SK-N-SH (cell line): ENCODE results near the gene PPIP5K2. TPM values are rescaled to one million over a fixed set of nuclear protein-coding genes. Genes with fewer than 3 reads are reported as not detected.

ENCODE experiments used
- CTCF ChIA-PET: fragments of 300-600, 350-600 bp; formaldehyde crosslinking; extraction: SDS; loops from one replicate; lab custom pipeline; 2021; lab: Yijun Ruan, JAX
- POLR2A ChIA-PET: fragments of 350-600 bp; sonication (Branson Sonifier 250); formaldehyde crosslinking; extraction: SDS; loops from one replicate; lab custom pipeline; 2020; ENCODE audit warnings: antibody characterized with exemption, inconsistent platforms; lab: Yijun Ruan, JAX
- DNase-seq: peaks from one replicate; pipeline ENCODE4 v3.0.0; 2012
- H2AFZ ChIP-seq: fragments of 200-600 bp; sonication (generic); 2 replicates; pipeline ENCODE4 v1.8.1; 2016; ENCODE audit warnings: antibody characterized with exemption, mild to moderate bottlenecking, low read depth
- H3F3A ChIP-seq: fragments of 200-600 bp; sonication (generic); replicated peaks from 2 replicates; pipeline ENCODE3; 2016; ENCODE audit warnings: antibody characterized with exemption, mild to moderate bottlenecking; ENCODE audit not compliant: insufficient read depth
- H3K27ac ChIP-seq, 2 experiments: fragments of 200-500 bp in 1 of 2; fragments of 200-600 bp in 1 of 2; sonication (Bioruptor generic) in 1 of 2; sonication (generic), shearing (Covaris generic) in 1 of 2; 2 replicates each; pipeline versions ENCODE4 v1.5.1 to v1.6.1; 2014 to 2016; ENCODE audit warnings: low read depth in 2 of 2, inconsistent platforms in 1 of 2, low read length in 1 of 2, mild to moderate bottlenecking in 1 of 2, mixed read lengths in 1 of 2
- H3K27me3 ChIP-seq: fragments of 200-600 bp; sonication (generic), shearing (Covaris generic); 2 replicates; pipeline ENCODE4 v1.6.1; 2016; ENCODE audit warnings: mixed run types; ENCODE audit not compliant: insufficient read depth
- H3K36me3 ChIP-seq, 2 experiments: fragments of 200-500 bp in 1 of 2; fragments of 200-600 bp in 1 of 2; sonication (Bioruptor generic) in 1 of 2; sonication (generic) in 1 of 2; replicated peaks in 1 of 2; 2 replicates each; pipeline versions ENCODE3 to v1.5.1; 2014 to 2016; ENCODE audit warnings: low read length in 1 of 2, mild to moderate bottlenecking in 1 of 2; ENCODE audit not compliant: insufficient read depth in 2 of 2, control insufficient read depth in 1 of 2
- H3K4me1 ChIP-seq, 2 experiments: fragments of 200-500 bp in 1 of 2; fragments of 200-600 bp in 1 of 2; sonication (Bioruptor generic) in 1 of 2; sonication (generic), shearing (Covaris generic) in 1 of 2; 2 replicates each; pipeline versions ENCODE4 v1.5.1 to v1.6.1; 2014 to 2016; ENCODE audit warnings: low read depth in 1 of 2, low read length in 1 of 2, mixed run types in 1 of 2; ENCODE audit not compliant: insufficient read depth in 2 of 2, control insufficient read depth in 1 of 2
- H3K4me2 ChIP-seq: fragments of 200-600 bp; sonication (generic), shearing (Covaris generic); 2 replicates; pipeline ENCODE4 v1.6.1; 2017; ENCODE audit warnings: mixed run types
- H3K4me3 ChIP-seq, 2 experiments: fragments of 200-500 bp in 1 of 2; fragments of 200-600 bp in 1 of 2; sonication (Bioruptor generic) in 1 of 2; sonication (generic), shearing (Covaris generic) in 1 of 2; 2 replicates each; pipeline versions ENCODE4 v1.5.1 to v1.8.1; 2014 to 2016; ENCODE audit warnings: low read depth in 2 of 2, inconsistent platforms in 1 of 2, low read length in 1 of 2, mild to moderate bottlenecking in 1 of 2, mixed read lengths in 1 of 2, moderate library complexity in 1 of 2
- H3K79me2 ChIP-seq: fragments of 200-600 bp; sonication (generic); 2 replicates; pipeline ENCODE4 v1.8.1; 2017; ENCODE audit warnings: mild to moderate bottlenecking; ENCODE audit not compliant: insufficient read depth
- H3K9ac ChIP-seq: fragments of 200-600 bp; sonication (generic); 2 replicates; pipeline ENCODE4 v1.6.1; 2017; ENCODE audit warnings: mixed run types
- H3K9me2 ChIP-seq: fragments of 200-600 bp; sonication (generic); 2 replicates; pipeline ENCODE4 v1.6.1; 2017; ENCODE audit warnings: mixed run types
- H3K9me3 ChIP-seq: fragments of 200-600 bp; sonication (generic); 2 replicates; pipeline ENCODE4 v1.6.1; 2017; ENCODE audit warnings: mixed run types, mild to moderate bottlenecking, moderate library complexity
- H4K20me1 ChIP-seq: fragments of 200-600 bp; sonication (generic); 2 replicates; pipeline ENCODE4 v1.6.1; 2017; ENCODE audit warnings: mild to moderate bottlenecking, mixed run types; ENCODE audit not compliant: insufficient read depth
- ELF1 ChIP-seq: IDR thresholded peaks from 2 replicates; pipeline ENCODE4 v1.4.0; 2012
- EP300 ChIP-seq, 2 experiments: IDR thresholded peaks; 2 replicates each; pipeline versions ENCODE4 v1.4.0 to v1.6.1; 2012; ENCODE audit warnings: borderline replicate concordance in 1 of 2, low read depth in 1 of 2, low read length in 1 of 2
- EZH2phosphoT487 ChIP-seq: fragments of 200-600 bp; sonication (generic); IDR thresholded peaks from 2 replicates; pipeline ENCODE4 v1.6.1; 2017; ENCODE audit warnings: low read depth, mixed run types, mild to moderate bottlenecking, antibody characterized with exemption, moderate library complexity, borderline replicate concordance
- FOSL2 ChIP-seq: IDR thresholded peaks from 2 replicates; pipeline ENCODE4 v1.4.0; 2012; ENCODE audit warnings: low read depth, mild to moderate bottlenecking, moderate library complexity, borderline replicate concordance
- GABPA ChIP-seq: IDR thresholded peaks from 2 replicates; pipeline ENCODE4 v1.4.0; 2012; ENCODE audit warnings: low read depth, mild to moderate bottlenecking
- IRF3 ChIP-seq: fragments of 150-350 bp; IDR thresholded peaks from 2 replicates; pipeline ENCODE4 v1.6.1; 2016; ENCODE audit warnings: mild to moderate bottlenecking, low read depth, low read length
- MAX ChIP-seq: IDR thresholded peaks from 2 replicates; pipeline ENCODE4 v1.4.0; 2012; ENCODE audit warnings: low read depth
- MXI1 ChIP-seq: IDR thresholded peaks from 2 replicates; pipeline ENCODE4 v1.6.1; 2012; ENCODE audit warnings: mild to moderate bottlenecking, low read depth, low read length, improper control_type of control experiment
- NFIC ChIP-seq: IDR thresholded peaks from 2 replicates; pipeline ENCODE4 v1.4.0; 2012; ENCODE audit warnings: borderline replicate concordance
- PBX3 ChIP-seq: IDR thresholded peaks from 2 replicates; pipeline ENCODE4; 2012
- RAD21 ChIP-seq: IDR thresholded peaks from 2 replicates; pipeline ENCODE4 v1.6.1; 2012; ENCODE audit warnings: mild to moderate bottlenecking, low read length
- RXRA ChIP-seq: IDR thresholded peaks from 2 replicates; pipeline ENCODE4 v1.4.0; 2012; ENCODE audit warnings: low read depth, mild to moderate bottlenecking, borderline replicate concordance
- SIN3A ChIP-seq: IDR thresholded peaks from 2 replicates; pipeline ENCODE4 v1.6.1; 2012; ENCODE audit warnings: low read depth, mild to moderate bottlenecking, low read length, moderate library complexity, borderline replicate concordance
- TAF1 ChIP-seq: IDR thresholded peaks from 2 replicates; pipeline ENCODE4 v1.6.1; 2012; ENCODE audit warnings: low read depth, mild to moderate bottlenecking, low read length, moderate library complexity, borderline replicate concordance
- TCF12 ChIP-seq: IDR thresholded peaks from 2 replicates; pipeline ENCODE4 v1.4.0; 2012
- TEAD4 ChIP-seq: IDR thresholded peaks from 2 replicates; pipeline ENCODE4 v1.4.0; 2012; ENCODE audit warnings: mild to moderate bottlenecking, borderline replicate concordance; ENCODE audit not compliant: insufficient read depth
- USF1 ChIP-seq: IDR thresholded peaks from 2 replicates; pipeline ENCODE4 v1.4.0; 2012; ENCODE audit warnings: low read depth, borderline replicate concordance
- YY1 ChIP-seq: IDR thresholded peaks from 2 replicates; pipeline ENCODE4 v1.4.0; 2012; ENCODE audit warnings: low read depth, mild to moderate bottlenecking
- ZBTB33 ChIP-seq: IDR thresholded peaks from 2 replicates; pipeline ENCODE4 v1.4.0; 2012; ENCODE audit warnings: low read depth, borderline replicate concordance
- WGBS: methylation state at CpG from one replicate; pipeline ENCODE4 v1.1.6; 2017; ENCODE audit warnings: low lambda C conversion rate; 5-methylcytosine and 5-hydroxymethylcytosine counted together
- polyA plus RNA-seq, 3 experiments: library from polyadenylated mRNA; depleted of rRNA; stranded (reverse); fragments of >200 nt; gene quantifications; 2 replicates each; pipeline ENCODE4 v1.2.3, GENCODE V29; 2012

The PPIP5K2 gene
- polyA plus RNA-seq, 1 of the 3 experiments (the other 2 are of a cell fraction) = 18.2 TPM

- Histone ChIP-seq H2AFZ (no peak overlapping the region), H3K79me2 (no peaks in the 10 kb centered on the region), H3K9me3 (no peaks in the 10 kb centered on the region), H3K27ac (no peak overlapping the region), H3F3A (peaks cover 16% of the 10 kb centered on the region), H3K4me1 (no peaks in the 10 kb centered on the region), H3K4me2 (no peak overlapping the region), H4K20me1 (no peaks in the 10 kb centered on the region), H3K9me2 (no peaks in the 10 kb centered on the region), H3K9ac (no peak overlapping the region), H3K27me3 (no peaks in the 10 kb centered on the region), H3K4me3 (no peak overlapping the region), H3K36me3 (peaks cover 11 to 15% of the 10 kb centered on the region in 2 experiments)
- no peak for DNase-seq
- ChIA-PET POLR2A (no interaction called here), CTCF (no interaction called here)
- WGBS = 85% methylated on average over 1 of the region's 1 CpG
- TF ChIP-seq USF1 (no peak), GABPA (no peak), ELF1 (no peak), EZH2phosphoT487 (no peak), TAF1 (no peak), SIN3A (no peak), TEAD4 (no peak), MAX (no peak), MXI1 (no peak), RAD21 (no peak), NFIC (no peak), IRF3 (no peak), PBX3 (no peak), FOSL2 (no peak), RXRA (no peak), ZBTB33 (no peak), EP300 (IDR thresholded peaks at IDR 0.05; ENCODE audit: borderline replicate concordance in 1 of 2, low read depth in 1 of 2, low read length in 1 of 2) (no peak), TCF12 (no peak), YY1 (no peak)
Observed at GRCh38 chr5:103102234-103102633, 17.9 kb upstream of the PPIP5K2 start.
